ENCODE results near the gene KCNQ5.

The KCNQ5 gene

DNA sequence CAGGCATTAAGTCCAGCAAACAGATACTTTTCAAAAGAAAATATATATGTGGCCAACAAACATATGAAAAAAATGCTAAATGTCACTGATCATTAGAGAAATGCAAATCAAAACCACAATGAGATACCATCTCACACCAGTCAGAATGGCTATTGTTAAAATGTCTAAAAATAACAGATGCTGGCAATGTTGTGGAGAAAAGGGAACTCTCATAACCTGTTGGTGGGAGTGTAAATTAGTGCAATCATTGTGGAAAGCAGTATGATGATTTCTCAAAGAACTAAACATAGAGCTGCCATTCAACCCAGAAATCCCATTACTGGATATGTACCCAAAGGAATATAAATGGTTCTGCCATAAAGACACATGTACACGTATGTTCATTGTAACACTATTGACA lies 20.6 kb downstream of the KCNQ5 start:
- no peak for DNase-seq

DNA sequence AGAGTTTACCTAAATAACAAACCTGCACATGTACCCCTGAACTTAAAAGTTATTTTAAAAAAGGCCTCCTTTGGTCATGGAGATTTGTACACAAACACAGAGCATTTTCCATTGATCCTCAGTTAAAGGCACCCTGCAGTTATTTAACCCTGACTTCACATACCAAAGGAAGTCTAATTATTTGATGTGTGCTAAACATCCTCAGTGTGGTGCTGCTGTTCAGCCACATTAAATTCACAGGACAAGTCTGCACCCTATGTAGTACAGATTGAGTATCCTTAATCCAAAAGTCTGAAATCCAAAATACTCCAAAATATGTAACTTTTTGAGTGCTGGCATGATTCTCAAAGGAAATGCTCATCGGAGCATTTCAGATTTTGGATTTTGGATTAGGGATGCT lies 21.4 kb downstream of the KCNQ5 start:
- DNase-seq, result no peak

DNA sequence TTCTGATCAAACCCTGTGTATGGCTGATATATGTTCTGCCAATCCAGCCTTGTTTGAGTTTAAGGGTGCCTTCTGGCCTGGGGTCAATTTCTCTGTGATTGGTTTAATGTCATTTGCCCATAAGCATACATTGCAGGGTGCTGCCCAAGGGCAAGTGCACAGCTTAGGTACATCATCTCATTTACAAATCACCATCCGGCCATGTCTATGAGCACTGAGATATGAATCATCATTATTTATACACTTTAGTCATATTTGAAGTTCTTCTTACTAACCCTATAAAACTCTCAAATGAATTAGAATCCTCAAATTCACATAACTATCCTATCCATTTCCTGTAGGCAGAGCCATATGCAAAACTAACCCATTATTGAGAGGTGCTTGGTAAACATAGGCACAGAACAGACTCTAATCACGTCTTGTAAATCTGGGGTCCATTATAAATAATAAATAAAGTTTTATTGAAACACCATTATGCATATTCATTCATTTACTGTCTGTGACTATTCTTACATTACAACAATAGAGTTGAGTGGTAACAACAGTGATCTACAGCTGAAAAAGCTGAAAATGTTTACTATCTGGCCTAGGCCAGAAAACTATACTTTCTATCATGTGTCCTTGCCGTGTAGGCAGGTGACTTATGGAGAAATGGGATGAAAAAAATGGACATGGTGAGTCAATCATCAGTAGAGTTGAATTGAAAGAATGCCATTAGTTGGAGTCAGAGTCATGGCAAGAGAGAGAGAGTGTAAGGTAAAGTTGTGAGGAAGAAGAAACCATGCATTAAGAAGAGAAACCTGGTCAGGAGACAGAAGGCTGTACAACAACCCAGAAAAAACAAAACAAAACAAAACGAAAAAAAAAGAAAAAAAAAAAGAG lies 25.0 kb downstream of the KCNQ5 start:
- DNase-seq, result no peak

DNA sequence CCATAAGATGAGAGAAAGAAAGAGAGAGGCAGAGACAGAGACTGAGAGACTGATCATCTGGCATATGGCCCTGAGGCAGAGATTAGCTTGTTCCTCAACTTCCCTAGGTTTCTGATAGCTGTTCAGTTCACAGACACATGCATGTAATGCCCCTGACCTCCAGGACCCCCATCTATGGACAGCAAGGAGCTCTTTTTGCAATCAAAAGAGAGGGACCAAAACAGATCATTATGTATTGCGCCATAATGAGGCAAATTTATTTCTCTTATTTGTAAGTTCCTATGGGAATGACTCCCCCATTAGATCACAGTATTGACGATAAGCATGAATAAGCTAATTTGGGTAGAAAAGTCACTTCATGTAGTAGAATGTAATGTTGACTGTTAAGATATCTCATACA lies 25.6 kb downstream of the KCNQ5 start:
- no peak for DNase-seq

DNA sequence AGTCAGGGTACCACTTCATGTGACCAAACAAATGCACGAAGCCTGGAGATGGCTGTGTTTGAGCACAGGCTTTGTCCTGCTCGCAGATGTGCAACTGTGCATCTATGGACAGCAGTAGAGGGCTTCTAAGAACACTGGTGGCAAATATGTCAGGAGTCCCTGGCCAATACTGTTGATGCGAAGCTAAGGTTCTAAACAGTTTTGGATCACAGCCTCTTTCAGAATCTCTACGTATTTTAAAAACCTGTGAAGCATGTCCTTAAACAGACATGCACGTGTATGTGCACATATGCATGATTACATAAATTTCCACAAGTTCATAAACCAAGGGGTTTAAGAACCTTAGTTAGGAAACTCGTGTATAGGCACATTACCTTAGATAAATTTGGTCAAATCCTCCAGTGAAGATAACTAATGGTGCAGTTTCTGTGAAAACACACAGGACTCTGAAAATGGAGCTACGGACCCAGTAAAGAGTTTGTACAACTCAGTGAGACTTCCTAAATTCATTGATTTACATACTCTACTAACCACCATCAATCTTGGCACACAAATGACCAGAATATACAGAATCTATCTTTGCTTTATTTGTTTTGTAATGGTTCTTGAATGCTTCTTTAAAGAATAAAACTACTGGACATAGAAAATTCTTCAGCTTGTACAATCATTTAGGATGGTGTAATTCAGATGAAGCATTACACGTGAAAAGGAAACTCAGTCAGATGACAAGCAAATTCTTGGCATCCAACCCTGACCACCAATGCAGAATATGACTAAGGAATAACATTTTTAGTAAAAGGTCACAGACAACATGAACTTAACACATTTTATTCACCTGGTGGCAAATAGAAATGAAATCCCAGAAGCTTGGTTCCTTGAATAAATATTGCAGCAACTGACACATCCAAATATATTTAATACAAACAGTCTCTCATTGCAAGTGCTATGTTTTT lies 27.4 kb downstream of the KCNQ5 start:
- DNase-seq, result no peak

DNA sequence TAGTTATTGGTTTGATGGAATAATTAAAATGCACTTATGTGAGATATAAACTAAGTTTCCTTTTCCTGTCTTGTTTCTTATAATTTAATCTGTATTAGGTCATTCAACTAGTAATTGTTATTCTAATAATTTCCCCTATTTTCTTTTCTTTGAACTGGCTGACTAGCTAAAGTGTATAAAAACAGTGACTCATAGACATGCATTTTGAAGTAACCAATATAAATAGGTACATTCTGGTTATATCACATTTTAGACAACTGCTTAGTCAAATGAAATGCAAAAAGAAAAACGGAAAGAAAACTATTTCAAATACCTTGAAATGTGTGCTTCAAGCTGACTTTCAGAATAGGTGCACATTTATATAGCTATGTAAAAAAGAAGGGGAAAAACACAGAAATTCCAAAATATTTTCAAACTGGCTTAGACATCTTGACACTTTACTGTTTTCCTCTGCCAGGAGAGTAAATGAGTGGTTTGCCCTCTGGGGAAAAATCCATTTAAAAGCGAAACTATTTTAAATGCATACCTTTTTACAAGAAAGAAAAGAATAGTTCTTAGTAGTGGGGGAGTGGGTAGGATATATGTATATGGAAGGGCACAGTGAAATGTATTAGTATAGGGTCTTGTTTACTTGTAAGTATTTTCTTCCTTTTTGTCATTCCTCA lies 28.3 kb downstream of the KCNQ5 start:
- DNase-seq, result no peak

DNA sequence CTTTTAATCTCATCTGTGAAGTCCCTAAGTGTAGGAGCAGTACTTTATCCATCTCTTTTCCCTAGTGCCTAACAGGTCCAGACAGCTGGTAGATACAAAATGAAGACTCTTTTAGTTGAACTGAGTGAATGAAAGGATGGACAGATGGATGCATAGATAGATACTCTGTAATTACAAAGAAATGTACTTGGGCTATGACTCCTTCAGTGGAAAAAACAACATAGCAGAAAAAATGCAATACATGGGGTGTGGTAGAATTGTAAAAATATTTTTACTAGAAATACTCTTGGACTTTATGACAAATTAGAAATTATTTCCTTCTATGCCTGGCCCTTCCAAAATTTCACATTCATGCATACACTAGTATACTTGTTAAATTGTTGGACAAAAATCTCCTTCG lies 29.3 kb downstream of the KCNQ5 start:
- no peak for DNase-seq

DNA sequence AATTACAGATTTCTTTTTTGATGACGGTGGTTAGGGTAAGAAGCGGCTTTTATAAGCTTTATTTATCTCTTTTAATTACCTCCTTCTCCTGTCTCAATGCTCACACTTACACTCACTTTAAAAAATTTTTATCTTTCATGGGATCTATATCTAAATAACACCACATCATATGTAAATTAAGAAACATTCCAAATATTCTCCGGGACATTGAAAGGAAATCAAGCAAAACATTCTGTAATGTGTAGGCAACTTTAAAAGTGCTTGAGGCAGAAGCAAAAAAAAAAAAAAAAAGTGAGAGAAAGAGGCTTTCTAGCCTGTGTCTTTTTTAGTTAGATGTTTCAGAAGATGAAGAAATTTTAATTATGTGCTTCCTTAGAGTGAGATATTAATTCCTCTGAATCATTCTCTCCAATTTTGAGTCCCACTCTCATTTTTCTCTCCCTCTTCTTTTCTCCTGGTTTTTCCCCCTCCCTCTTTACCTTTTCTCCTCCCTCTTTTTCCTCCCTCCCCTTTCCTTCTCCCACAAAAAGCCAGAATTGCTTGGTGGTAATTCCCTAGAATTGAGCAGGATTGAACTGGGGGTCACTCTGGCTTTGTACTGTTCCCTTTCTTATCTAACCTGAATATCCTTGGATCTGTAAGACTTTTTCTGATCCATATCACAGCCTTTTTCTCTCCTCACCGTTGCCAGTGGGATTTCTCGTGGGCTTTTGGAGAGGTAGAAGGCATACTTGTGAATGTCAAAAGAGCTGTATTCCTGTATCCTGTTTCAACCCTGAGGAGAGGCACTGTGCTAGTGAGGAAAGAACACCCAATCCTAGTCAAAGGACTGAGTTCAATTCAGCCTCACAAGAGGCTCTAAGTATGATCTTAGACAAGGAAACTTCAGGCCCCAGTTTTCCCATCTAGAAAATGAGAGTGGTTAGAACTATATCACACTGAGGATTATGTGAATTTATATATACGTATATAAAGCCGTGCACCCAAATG lies 30.4 kb downstream of the KCNQ5 start:
- DNase-seq, result no peak

DNA sequence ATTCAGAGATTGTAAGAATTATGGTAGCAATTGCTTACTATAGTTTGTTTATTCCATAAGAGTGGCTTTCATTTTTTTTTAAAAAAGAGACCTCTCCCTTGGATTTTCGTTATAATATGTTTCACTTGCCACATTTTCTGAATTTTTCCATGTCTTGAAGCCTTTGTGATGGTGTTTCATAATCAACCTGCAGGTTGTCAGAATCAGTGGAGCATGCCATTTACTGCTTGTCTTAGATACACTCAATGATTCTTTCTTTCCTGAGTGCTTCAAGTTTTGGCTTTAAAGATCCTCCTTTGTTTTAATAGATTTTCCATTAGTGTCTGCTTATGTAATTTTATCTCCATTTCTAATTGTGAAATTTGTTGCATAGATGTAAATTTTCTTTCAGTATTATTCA lies 31.2 kb downstream of the KCNQ5 start:
- DNase-seq, result no peak

DNA sequence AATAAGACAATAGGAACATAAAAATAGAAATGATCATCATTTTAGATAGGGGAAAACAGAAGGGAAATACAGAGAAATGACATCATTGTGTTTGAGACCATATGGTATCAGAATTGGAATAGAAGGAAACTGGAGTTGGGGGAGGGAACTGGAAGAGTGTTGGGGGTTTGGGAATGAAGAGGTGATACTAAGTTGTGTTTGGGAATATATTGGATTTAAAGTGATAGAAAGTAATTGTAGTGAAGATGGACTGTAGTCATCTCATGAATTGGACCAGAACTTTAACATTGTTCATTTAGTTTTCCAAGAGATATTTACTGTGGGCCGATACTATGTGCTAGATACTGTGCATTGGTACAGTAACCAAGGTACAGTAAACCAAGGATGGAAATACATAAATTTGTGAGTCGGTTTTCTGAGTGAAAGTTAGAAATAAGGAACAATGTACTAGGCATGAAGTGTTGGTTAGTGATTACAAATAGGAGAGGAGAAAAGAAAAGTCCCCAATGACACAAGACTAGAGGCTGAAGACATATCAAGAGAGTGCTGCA lies 32.3 kb downstream of the KCNQ5 start:
- DNase-seq, result no peak

DNA sequence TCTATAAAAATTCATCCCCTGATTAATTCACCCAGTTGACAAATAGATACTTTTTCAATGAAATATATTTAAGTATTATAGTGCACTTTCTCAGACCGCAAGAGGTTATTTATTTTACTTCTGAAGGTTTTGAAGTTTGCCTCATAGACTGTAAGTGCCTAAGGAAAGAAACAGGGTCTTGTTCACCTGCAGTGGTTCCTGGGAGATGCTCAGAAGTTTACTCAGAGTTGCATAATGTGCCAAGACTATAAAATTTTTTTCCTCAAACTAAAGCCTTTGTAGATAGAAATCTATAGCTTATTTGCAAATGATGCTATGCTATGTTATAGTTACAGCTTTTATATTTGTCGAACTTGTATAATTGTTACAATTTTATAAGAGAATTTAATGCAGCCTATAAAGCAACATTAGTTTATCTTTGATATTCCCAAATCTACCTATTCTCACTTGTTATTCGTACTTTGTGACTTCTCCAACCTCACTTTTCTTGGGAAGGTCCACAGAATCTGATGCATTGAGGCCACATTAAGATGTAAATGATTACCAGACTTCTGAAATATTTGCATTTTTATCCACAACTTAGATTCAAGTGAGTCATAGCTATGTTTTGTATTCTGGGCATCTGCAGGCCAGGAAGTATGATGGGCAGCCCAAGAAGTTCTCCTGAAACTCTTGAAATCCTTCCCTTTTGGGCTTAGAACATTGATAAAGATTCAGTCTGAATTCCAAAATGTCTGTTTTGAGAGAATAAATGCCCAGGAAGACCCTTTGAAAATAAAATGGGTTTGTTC lies 35.7 kb downstream of the KCNQ5 start:
- DNase-seq, result no peak

DNA sequence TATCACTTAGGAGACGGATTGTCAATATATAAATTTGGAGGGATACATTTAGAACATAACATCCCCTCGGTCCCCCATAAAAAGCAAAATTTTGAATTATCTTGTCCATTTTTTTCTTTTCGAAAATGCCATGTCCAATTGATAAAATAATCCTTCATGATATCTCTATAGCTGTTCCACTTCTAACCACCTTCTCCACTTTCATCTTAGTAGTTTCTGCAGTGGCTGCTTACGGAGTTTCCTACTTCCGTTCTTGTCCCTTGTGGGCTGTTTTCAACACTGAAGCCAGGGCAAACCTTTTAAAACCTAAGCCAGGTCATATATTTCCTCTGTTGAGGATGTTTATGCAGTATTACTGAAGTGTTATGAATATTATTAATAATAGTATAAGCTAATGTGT lies 37.9 kb downstream of the KCNQ5 start:
- no peak for DNase-seq

DNA sequence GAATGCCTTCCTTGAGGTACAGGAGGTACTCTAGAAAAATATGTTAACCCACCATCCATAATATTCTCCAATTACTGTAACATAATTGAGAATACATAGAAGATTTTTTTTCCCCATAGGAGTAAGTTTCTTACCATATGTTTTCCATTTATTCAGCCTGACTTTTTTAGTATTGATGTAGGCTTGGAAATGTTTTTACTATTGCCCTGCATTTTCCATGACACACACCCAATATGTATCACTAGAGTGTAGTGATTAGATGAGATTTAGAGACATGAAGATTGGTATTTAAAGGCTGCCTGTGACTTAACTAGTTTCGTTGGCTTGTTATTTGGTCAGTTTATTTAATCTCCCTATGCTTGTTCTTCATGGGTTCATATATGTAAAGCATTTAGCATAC lies 39.5 kb downstream of the KCNQ5 start:
- DNase-seq, result no peak

DNA sequence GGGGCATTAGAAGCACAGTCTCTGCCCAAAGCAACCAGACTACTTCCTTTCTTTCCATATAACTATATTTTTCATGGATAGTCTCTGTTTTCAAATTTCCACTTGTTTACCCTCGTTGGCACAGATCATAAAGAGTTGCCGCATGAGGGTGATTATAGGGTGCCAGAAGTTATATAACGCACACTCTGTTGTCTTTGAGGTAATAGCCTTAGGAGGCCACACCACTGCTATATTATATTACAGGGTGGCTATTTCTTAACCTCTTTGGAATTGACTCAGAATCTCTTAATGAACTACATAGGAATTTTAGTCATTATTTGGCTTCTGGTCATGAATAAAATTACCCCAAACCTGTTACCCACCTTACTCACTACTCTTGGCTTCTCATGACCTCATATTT lies 43.7 kb downstream of the KCNQ5 start:
- no peak for DNase-seq

DNA sequence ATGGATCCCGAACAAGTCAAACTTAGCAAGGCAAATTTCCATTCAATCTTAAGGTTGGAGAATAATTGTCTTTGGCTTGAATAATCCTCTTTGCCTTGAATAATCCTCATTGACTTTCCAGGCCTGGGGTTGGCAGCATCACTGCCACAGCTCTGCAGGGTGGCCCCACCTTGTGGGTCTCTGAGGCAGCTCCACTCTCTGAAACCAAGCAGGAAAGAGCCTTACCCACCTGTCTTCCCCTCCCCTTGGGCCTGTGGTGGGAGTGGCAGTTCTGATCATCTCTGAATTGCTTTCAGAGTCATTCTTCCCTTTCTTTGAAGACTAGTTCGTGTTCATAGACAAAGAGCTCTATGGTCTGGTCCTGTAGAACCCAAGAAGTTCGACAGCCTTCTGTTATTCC lies 47.5 kb downstream of the KCNQ5 start:
- no peak for DNase-seq

DNA sequence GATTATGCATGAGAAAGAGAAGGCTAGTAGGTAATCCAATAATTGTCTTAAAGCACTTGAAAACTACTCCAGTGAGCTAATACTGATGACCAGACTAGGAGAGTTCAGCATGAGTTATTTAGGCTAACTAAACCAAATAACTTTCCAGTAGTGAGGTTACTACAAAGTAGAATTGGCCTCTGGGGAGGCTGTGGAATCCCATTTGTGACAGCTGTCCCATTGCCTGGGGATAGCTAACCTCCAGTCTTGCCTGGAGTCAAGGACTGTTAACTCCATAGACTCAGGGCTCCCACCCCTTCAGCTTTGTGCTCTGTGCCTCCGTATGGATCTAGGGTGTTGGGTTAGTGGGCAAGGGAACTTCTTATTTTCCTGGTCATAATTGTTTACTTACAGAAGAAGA lies 51.0 kb downstream of the KCNQ5 start:
- no peak for DNase-seq

DNA sequence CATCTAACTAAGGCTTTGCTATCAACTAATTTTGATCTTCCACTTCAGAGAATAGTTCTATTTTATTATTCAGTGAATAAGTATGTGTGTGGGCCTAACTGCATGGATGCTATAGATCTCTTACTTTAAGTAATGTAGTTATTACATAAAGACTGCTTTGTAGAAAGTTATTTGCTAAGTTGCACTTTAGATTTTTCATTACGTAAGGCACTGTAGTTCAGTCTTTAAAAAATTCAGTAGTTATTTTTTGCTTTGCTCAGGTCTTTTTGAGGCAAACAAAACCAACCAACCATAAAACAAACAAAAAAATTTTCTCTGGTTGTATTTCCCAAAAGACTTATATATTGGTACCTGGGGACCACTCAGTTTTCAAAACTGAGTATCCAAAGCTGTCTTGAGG lies 53.0 kb downstream of the KCNQ5 start:
- DNase-seq, result no peak

DNA sequence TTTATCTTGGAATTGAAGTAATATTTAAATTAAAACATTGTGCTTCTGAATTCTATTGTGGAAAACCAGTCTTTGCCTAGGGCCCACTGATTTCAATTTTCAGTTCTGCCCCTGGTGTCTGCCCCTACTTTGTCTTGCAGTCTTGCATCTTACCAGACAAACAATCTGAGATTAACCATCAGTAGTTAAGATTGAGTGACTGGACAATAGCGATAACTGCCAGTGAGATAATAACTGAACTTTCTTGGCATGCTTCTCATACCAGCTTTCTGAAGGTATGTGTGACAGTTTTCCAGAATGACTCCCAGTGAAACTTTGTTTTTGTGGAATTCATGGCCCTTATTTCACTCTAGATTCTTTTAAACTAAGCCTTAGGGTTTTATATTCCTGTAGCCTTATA lies 53.5 kb downstream of the KCNQ5 start:
- no peak for DNase-seq

DNA sequence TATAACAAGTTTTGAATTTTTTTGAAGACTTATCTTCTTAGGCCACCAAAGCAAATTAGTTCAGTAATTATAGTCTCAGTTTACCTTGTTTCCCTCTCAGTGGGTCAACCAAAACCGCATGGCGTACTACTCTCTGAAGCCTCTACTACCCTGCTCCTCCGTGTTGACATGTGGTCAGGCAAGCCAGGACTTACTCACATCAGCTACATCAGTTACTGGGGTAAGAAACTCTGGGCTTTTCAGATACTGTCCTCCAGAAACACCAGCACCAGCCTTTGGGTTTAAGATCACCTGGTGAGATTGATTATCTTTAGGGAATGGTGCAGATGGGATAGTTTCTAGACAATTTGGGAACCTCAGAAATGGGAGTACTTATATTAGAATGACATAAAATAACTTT lies 55.1 kb downstream of the KCNQ5 start:
- DNase-seq, result no peak

DNA sequence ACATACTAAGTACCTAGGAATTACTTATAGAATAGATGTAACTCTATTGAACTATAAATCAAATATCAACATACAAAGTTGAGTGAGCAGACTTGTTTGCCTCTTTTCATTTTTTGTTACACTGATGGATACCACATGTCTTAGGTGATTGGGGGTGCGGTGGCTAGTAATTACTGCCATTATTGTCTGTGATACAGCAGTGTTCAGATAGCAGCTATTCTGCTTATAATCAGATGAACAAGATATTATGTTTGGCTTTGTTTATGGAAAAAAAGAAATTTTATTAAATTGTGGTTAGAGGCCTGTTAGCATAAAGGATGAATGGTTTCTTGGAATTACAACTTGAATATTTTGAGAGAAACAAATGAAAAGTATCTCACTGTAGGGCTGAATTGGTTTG lies 55.9 kb downstream of the KCNQ5 start:
- DNase-seq, result no peak

DNA sequence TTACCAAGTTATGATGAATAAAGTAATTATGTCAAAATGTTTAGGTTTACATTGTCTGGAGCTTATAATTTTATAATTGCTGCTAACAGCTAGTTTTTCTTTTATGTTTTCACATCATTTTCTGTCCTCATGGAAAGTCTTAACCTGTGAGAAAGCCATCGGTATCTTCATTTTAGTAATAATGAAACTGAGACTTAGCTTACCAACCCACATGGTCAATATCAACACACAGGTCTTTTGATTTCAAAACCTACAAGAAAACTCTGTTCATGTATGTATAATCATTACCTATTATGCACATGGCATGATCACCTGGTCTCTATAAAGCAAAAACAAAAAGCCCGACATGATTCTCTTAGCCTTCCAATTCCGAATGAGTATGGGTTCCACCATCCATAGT lies 61.9 kb downstream of the KCNQ5 start:
- no peak for DNase-seq

Measured in cortex of kidney (tissue), 1 donor.